HG03196 (cell line): ENCODE measurements around the gene SLC2A1.
"Not testable (repeated sequence)": the region's sequence is repeated elsewhere in the genome, so short reads cannot be mapped to it uniquely, and the experiment has no call there.

Experiments
- ATAC-seq: cut with Tn5 transposase; IDR thresholded peaks from one replicate; pipeline ENCODE4 v1.9.1; 2021; ENCODE audit not compliant: unreplicated experiment

Gene SLC2A1

DNA sequence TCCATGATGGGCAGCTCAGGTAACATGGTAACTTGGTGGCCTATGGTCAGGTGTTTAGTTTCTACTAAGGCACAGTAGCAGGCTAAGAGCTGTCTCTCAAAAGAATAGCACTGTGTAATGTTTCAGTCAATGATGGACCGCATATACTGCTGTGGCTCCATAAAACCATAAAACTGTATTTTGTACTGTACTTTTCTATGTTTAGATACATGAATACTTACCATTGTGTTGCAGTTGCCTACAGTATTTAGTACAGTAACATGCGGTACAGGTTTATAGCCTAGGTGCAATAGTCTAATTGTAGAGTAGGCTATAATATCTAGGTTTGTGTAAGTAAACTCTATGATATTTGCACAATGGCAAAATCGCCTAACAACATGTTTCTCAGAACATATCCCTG is 50.6 kb downstream of the SLC2A1 start:
- ATAC-seq, result no peak

DNA sequence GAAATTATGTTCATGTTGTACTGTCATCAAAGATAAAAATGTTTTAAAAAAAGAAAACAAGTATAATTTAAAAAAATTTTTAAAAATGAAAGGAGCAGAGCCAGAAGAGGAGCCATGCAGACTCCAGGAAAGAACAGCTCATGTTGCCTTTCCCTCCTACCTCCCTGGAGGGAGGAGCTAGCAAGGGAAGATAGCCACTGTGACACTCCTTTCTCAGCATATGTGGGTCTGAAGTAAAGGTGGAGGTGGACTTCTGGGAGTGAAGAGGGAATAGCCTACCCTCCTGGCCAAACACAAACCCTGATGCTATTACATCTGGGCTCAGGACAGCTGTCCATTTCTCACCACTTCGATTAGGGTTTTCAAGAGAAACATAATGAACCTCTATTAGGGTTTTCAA is 54.2 kb downstream of the SLC2A1 start:
- ATAC-seq, result no peak

DNA sequence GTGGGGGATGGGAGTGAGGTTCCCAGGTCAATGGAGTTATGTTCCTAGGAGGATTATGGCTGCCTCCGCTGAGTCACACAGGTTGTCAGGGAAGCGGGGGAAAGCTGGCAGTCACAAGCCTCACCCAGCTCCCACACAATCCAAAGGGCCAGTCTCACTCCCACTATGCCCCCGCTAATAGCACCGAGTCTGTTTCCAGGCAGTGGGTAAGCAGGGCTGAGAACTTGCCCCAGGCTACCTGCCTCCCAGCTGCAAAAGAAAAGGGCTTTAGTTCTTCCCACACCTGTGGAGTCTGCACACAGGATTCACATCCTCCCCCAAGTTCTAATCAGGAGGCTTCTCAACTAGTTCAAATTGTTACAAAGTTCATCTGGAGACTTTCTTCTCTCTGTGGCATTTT is 58.7 kb downstream of the SLC2A1 start:
- ATAC-seq, result not testable (repeated sequence)

GRCh38 chr1:42891465-42892138 is 67.1 kb downstream of the SLC2A1 start:
- ATAC-seq, result no peak

GRCh38 chr1:42889264-42889663 is 69.4 kb downstream of the SLC2A1 start:
- ATAC-seq, result no peak

DNA sequence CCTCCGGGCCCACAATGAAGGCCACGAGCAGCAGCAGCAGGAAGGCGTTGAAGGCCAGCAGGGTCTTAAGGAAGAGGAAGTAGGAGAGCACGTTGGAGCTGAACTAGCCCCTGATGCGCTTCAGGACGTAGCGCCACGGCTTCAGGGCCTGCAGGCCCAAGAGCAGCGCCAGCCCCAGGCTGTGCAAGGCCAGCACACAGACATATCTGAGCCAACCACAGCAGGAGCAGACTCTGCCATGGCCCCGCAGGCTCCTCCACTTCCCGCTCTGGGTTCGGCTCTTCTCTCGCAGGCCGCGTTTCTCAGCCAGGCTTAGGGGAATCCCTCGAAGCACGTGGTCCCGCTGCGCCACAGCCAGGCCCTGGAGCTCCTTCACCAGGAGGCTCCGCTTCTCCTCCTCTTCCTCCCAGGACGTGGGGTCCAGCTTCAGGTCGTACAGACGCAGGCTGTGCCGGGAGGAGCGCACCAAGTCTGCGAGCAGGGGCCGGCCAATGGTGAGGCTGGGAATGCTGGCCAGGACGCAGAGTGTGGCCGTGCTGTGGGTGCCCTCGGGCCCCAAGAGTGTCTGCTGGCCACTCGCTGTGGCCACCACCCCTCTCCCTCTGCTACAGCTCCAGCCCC is 70.5 kb downstream of the SLC2A1 start:
- no peak for ATAC-seq

GRCh38 chr1:42887366-42887765 is 71.3 kb downstream of the SLC2A1 start:
- ATAC-seq, result no peak

DNA sequence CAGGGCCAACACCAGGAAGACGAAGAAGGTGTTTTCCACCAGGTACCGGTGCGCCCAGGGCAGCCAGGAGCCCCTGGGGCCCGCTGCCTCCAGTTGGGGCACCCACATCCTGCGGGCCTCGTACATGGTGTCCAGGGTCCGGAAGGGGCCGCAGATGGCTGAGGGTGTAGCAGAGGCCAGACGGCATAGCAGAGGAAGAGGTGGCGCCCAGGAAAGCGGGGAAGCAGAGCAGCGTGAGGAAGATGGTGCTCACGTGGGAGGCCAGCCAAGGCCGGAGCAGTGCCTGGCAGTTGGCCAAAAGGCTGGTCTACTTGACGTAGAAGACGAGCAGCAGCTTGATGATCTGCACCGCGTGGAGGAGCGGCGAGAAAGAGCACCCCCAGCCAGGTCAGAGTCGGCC is 71.9 kb downstream of the SLC2A1 start:
- ATAC-seq, result no peak

- no peak for ATAC-seq
Measured at GRCh38 chr1:42886046-42886739, 72.5 kb downstream of the SLC2A1 start.

DNA sequence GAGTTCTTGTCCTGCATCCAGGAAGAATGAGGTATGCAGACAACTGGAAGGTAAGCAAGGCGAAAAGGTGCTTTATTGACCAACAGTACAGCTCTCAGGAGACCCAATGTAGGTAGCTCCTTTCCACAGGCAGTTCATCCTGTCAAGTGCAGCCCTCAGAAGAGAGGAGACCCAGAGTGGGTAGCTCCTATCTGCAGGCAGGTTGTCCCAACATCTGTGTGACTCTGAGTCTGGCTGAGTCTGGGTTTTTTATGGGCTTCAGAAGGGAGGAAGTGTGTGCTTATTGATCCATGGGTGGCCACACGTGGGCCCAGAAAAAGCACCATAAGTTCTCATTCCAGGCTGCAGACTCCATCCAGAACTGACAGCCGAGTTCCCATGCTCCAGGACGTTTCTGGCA is 78.3 kb downstream of the SLC2A1 start:
- ATAC-seq, result no peak

GRCh38 chr1:42877380-42877779 is 81.3 kb downstream of the SLC2A1 start:
- no peak for ATAC-seq

GRCh38 chr1:42876009-42876408 is 82.7 kb downstream of the SLC2A1 start:
- ATAC-seq, result no peak
